Daoy (cell line): ENCODE measurements around the gene CREG2. TPM values are rescaled to one million over a fixed set of nuclear protein-coding genes. Genes with fewer than 3 reads are reported as not detected.
"Not testable (repeated sequence)": the region's sequence is repeated elsewhere in the genome, so short reads cannot be mapped to it uniquely, and the experiment has no call there.

Experiments
- DNase-seq: peaks from one replicate; pipeline ENCODE4 v3.0.0-alpha.2; 2015; ENCODE audit warnings: low read depth
- total RNA-seq: library from RNA; depleted of rRNA; stranded (reverse); fragments of >200 nt; shearing (Covaris generic); gene quantifications from 2 replicates; pipeline ENCODE4 v1.2.3, GENCODE V29; 2014

CREG2 gene
- total RNA-seq, 1 experiment from 2014 or later = 2.0 TPM

- no peak for DNase-seq
These were observed 12.3 kb downstream of the CREG2 start for GRCh38 chr2:101374821-101375561.

DNA sequence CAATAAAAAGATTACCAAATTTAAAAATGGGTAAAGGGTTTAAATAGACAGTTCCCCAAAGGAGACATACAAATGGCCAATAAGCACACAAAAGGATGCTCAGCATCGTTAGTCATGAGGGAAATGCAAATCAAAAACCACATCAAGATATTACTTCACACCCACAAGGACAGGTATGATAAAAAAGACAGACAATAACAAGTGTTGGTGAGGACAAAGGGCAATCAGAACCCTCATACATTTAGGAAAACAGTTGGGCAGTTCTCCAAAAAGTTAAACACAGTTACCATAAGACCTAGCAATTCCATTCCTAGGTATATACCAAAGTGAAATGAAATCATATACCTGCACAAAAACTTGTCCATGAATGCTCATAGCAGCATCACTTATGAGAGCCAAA is 14.5 kb downstream of the CREG2 start:
- DNase-seq = no peak

GRCh38 chr2:101371636-101372035 is 15.7 kb downstream of the CREG2 start:
- peak; percentile 18 for DNase-seq

GRCh38 chr2:101369100-101369499 is 18.2 kb downstream of the CREG2 start:
- no peak for DNase-seq

DNA sequence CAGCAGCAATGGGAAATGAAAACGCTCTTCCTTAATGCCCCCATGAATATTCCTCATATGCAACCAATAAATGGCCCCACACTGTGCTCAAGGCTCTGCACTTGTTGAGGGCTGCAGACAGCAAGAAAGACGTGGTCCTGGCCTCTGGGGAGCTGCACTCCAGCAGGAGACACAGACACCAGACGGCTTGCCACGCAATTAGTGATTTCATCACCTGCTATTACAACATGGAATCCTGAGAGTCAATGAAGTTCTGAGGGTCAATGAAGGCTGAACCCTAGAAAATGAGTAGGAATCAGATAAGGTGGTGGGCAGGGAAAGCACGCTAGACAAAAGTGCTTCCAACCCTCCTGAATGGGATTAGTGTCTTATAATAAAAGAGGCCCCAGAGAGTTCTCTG is 18.9 kb downstream of the CREG2 start:
- no peak for DNase-seq

GRCh38 chr2:101367508-101367907 is 19.8 kb downstream of the CREG2 start:
- DNase-seq = no peak

GRCh38 chr2:101364878-101365277 is 22.4 kb downstream of the CREG2 start:
- no peak for DNase-seq

- no peak for DNase-seq
These were observed 24.5 kb downstream of the CREG2 start for GRCh38 chr2:101362777-101363176.

GRCh38 chr2:101362316-101362715 is 25.0 kb downstream of the CREG2 start:
- DNase-seq = no peak

DNA sequence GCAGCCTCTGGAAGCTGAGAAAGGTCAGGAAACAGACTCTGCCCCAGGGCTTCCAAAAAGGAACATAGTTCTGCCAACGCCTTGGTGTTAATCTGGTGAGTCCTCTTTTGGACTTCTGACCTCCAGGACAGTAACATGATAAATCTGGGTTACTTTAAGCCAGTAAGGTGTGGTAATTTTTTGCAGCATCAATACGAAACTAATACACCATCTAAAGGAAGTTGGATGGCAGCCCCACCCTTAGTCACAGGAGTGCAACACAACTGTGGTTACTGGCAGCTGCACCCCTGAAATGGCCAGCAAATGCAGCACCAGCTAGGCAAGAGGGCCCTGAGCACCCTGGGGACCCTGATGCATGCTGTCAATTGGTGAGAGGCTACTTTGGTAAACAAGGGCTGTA is 25.8 kb downstream of the CREG2 start:
- DNase-seq = no peak

DNA sequence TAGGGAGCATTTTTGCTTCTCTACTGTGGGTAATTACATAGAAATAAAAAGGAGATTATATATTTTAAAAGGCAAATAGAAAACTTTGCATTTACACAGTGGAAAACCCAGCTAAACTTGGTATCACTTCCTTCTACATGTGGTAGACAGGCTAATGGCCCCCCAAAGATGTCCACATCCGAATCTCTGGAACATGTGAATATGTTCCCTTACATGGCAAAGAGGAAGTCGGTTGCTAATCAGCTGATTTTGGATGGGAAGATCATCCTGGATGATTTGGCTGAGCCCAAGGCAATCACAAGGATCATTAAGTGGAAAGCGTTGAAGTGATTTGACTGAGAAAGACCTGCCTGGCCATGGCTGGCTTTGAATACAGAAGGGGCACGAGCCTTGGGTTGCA is 26.2 kb downstream of the CREG2 start:
- no peak for DNase-seq

DNA sequence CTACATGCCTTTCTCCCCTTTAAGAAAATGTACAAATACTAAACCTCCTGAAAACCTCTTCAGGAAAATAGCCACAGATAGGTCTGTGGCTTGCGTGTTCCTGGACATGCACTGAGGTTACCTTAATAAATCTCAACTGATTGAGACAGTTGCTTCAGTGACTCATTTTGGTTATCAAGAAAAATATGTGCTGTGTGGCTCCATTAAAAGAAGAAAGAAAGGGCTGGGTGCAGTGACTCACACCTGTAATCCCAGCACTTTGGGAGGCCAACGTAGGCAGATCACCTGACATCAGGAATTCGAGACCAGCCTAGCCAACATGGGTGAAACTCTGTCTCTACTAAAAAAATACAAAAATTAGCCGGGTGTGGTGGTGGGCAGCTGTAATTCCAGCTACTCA is 27.1 kb downstream of the CREG2 start:
- peak; percentile 50 for DNase-seq

GRCh38 chr2:101359410-101359954 is 27.8 kb downstream of the CREG2 start:
- no peak for DNase-seq

DNA sequence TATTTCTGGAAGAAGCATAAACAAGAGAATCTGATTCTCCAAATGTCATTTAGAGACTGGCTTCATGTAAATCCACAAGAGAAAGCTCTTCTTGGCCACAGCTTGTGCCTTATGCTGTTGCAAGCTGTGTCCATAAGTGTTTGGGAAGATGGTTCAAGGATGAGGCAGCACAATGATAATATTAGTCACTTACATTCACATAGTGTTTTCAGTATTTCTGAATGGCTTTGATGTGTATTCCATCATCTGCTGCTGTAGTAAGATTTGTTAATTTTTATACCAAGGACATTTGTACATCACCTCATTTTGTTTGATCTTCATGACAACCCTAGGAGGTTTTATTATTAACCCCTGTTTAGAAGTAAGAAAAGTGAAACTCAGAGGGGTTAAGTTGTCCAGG is 29.9 kb downstream of the CREG2 start:
- DNase-seq = no peak

- DNase-seq = peak; percentile 22
These were observed 30.8 kb downstream of the CREG2 start for GRCh38 chr2:101356521-101356920.

DNA sequence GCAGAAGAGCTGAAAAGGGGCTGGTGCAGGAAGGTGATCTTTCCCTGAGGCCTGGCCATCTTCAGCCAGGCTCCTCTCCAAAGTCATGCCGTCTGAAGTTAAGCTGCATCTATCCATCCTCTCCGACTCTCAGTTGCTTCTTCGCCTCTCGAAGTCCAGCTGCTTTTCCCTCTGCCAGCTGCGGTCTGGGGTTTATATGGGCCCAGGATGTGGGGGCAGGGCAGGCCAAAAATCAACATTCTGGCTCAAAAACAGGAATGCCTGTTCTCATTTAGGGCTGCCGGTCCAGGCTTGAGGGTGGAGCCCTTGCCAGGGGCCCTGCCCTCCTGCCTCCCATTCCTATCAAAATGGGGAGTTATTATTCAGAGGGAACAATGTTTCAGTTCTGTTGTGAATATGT is 31.2 kb downstream of the CREG2 start:
- no peak for DNase-seq

GRCh38 chr2:101355401-101356054 is 31.8 kb downstream of the CREG2 start:
- DNase-seq = no peak

- no peak for DNase-seq
These were observed 32.6 kb downstream of the CREG2 start for GRCh38 chr2:101354420-101355311.

GRCh38 chr2:101352631-101353030 is 34.7 kb downstream of the CREG2 start:
- not testable (repeated sequence) for DNase-seq

GRCh38 chr2:101351207-101351606 is 36.1 kb downstream of the CREG2 start:
- DNase-seq = no peak

GRCh38 chr2:101349893-101350662 is 37.2 kb downstream of the CREG2 start:
- DNase-seq = no peak
